NOMO-1 treated with DMSO at 0.1 percent for 48 hours (cell line): ENCODE results near the gene WWTR1.

Experiments
- DNase-seq: peaks from one replicate; lab custom pipeline; 2025; ENCODE audit not compliant: unreplicated experiment; lab: John Stamatoyannopoulos, UW

Gene WWTR1

DNA sequence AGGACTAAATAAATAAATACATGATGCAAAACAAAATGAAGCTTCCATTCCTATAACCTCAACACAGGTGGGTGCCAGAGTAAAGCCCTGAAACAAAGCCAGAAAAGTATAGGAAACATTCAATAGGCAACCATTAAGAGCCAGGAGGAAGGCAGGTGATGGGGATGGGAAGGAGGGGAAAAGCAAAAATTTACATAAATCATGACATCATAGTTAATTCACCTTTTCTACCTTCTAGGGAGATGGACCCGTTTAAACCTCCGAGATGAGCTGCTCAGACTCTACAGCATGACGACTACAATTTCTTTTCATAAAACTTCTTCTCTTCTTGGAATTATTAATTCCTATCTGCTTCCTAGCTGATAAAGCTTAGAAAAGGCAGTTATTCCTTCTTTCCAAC lies 155.4 kb downstream of the WWTR1 start:
- no peak for DNase-seq

DNA sequence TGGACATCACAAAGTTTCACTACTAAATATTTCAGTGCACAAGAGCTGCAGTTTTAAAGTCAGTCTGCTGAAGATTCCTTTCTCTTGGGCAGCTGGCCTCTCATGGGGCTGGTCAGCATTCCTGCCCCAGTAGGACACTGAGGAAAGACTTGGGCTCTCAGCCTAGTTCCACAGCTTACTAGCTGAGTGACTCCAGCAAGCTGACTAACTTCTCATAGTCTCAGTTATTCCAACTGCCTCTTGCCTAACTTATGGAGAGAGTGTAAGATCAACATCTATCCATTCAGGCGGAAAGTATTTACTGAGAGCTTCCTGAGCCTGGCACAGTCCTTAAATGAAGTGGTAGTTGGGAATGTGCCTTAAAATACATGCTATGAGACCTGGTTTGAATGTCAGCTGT lies 156.3 kb downstream of the WWTR1 start:
- DNase-seq = no peak

DNA sequence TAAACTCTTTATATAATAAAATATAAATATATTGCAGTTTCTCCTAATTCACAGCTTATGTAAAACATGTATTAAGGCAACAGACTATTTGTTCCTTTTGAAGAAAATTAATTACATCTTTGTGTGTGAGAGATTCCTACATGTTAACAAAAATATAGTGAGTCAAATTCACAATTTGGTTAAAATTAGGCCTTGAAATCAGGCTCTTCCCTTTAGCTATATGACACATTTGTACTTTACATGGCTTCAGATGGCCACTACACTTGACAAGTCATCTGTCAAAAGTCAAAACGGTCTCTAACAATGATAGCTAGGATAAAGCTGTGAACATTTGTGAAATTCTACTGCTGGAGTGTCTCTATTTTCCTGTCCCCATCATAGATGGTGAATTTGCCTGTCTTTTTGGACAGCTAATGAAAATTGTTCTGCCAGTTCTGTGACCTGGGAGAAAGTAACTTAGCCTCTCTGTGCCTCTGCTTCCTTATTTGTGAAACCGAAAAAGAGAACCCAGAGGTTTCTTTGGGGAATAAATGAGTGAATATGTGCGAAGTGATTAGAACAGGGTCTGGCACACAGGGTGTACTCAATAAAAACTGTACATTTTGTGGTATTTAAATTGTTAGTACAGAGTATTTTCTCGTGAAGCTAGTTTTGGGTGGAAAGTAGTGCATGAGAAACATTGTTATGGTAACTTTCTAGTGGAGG lies 159.7 kb downstream of the WWTR1 start:
- DNase-seq = peak; percentile 30

- no peak for DNase-seq
These were observed 160.9 kb downstream of the WWTR1 start for GRCh38 chr3:149496891-149497290.

- DNase-seq = no peak
These were observed 162.2 kb downstream of the WWTR1 start for GRCh38 chr3:149495581-149496125.

GRCh38 chr3:149494759-149495580 lies 162.9 kb downstream of the WWTR1 start:
- DNase-seq = no peak

- peak; percentile 47 for DNase-seq
These were observed 163.6 kb downstream of the WWTR1 start for GRCh38 chr3:149494022-149494758.

DNA sequence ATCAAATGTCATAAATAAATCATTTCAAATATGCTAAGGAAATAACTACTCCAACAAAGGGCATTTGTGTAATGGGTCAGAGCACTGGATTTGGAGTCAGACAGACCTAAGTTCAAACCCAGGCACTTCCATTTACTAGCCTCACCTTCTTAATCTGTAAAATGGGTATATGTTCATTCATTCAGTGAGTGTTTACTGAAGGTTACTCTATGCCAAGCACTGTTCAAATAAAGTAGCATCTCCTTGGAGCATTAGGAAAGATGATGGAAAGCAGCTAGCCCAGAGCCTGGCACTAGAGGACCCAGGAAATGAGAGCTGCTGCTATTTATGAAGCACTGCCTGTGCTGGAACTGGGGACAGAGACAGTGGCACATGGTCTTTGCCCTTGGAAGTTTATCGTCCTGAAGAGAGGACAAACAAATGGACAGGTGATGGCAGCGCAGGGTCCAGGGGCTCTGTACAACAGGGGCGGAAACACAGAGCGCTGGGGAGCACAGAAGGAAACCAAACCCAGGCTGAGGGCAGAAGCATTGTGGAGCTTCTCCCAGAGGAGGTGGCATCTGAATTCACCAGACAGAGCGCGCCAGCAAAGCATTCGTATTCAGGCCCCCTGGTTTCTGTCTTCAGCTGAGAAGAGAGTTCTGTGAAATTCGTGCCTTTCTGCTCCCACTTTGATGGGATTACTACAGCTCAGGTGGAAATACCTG lies 164.4 kb downstream of the WWTR1 start:
- no peak for DNase-seq

GRCh38 chr3:149490260-149490971 lies 167.4 kb downstream of the WWTR1 start:
- no peak for DNase-seq

GRCh38 chr3:149489060-149489690 lies 168.7 kb downstream of the WWTR1 start:
- DNase-seq = peak; percentile 27

DNA sequence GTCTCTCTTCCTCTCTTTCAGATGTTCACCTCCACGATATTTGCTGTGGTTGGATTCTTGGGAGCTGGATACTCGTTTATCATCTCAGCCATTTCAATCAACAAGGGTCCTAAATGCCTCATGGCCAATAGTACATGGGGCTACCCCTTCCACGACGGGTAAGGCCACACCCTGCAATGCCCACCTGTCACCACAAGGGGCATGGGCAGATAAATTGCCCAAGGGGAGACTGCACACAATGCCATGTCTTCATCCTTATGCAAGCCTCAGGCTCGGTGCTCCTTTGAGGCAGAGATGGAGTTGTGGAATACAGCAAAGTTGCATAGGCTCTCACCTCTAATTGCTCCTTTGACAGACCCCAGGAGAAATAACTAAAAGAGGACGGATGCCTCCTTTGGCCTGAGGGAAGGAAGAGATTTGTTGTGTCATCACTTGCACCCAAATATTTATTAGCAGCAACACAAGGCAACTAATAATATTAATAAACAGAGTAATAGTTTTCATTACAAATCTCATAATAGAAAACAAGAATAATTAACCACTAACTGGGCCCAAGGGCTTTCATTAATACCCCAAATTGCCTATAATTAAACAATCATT lies 170.1 kb downstream of the WWTR1 start:
- peak; percentile 40 for DNase-seq

DNA sequence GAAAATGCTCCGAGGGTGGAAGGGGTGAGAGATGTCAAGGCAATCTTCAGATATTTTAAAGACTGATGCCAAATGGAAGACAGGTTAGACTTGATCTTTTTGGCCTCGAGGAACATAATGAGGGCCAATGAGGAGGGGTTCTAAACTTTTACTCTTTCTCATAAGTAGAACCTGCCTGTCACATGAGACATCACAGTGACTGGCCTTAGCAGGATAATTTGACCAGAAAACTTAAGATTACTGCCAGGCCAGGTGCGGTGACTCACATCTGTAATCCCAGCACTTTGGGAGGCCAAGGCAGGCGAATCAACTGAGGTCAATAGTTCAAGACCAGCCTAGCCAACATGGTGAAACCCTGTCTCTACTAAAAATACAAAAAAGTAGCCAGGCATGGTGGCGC lies 171.1 kb downstream of the WWTR1 start:
- no peak for DNase-seq

- no peak for DNase-seq
These were observed 176.3 kb downstream of the WWTR1 start for GRCh38 chr3:149481491-149481890.

DNA sequence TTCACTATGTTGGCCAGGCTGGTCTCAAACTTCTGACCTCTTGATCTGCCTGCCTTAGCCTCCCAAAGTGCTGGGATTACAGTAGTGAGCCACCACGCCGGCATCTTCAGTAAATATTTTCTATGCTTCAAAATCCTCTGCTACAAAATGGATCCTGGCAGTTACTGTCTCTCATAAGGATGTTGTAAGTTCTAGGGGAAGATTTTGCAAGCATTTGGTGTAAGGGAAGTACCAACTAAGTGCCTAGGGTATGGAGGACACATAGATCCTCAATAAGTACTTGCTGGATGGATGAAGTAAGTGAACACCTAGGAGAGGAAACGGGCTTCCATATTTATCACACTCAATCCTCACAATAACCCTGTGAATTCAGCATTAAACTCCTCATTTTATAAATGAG lies 176.8 kb downstream of the WWTR1 start:
- DNase-seq = peak; percentile 57

DNA sequence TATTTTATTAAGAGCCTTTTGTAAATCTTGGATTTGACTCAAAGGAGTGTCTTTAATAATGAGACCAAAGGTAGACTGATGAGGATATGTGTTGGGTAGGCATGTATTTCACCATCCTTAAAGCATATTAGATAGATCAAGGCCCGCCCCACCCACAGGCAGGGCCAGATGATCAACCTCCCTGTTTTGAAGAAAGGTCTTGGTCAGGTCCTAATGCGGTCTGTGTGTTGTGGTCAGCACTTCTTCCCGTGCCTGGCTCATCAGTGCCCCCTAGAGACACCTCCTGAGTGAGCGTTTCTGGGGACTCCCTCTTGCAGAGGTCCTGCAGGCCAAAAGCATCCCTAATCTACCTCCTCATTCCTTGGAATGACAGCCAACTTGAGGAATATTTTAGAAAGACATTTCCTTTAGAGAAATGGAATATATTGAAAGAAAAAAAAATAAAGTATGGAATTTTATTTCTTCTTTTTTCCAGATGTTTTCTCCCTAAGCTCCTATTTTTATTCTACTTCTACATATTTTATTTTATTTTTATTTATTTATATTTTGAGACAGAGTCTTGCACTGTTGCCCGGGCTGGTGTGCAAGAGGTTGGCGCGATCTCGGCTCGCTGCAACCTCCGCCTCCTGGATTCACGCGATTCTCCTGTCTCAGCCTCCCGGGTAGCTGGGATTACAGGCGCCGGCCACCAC lies 177.4 kb downstream of the WWTR1 start:
- peak; percentile 91 for DNase-seq

DNA sequence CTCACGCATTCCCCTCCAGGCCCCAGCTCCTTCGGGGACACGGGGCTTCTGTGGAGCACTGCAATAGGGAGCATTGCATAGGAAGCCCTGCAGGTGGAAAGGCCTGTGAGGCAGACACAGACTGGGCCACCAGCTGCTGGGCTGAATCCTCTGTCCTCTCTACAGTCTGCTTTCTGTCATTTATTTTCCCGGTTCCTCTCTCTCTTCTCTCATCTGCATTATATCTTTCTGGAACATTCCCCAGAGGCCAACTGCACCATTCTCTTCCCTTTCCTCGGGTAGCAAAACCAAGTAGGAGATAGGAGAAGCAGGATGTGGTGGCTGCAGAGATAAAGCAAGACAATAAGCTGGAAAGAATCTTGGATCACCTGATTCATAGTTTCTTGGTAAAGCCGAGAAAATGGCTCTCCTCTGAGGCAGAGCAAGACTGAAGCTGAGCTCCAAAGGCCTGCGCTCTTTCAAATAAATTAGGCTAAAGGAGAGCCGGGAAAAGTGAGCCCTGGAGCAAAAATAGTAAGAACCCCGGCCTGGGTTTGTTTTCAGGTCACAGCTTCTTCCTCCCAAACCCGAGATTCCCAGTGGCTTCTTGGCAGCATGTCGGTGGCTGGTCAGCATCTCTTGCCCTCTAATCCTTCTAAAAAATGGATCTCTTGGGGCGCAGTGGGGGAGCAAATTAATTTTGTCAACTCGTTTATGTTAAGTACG lies 178.1 kb downstream of the WWTR1 start:
- DNase-seq = no peak

DNA sequence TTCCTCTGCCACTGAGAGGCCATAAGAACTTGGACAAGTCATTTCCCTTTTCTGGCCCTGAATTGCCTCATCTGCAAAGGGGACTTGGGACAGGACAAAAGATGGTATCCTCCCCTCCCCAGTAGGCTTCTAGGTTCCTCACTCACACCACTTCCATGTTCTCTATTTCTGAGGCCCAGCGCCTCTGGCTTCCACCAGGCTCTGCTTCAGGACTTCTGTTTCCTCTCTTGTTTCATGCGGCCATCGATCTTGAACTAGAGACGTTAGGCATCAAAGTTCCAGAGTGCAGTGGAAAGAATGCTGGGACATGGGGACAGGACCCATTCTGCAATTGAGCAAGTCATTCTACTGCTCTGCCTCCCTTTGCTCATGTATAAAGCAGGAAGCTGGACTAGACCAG lies 181.6 kb downstream of the WWTR1 start:
- DNase-seq = peak; percentile 18

DNA sequence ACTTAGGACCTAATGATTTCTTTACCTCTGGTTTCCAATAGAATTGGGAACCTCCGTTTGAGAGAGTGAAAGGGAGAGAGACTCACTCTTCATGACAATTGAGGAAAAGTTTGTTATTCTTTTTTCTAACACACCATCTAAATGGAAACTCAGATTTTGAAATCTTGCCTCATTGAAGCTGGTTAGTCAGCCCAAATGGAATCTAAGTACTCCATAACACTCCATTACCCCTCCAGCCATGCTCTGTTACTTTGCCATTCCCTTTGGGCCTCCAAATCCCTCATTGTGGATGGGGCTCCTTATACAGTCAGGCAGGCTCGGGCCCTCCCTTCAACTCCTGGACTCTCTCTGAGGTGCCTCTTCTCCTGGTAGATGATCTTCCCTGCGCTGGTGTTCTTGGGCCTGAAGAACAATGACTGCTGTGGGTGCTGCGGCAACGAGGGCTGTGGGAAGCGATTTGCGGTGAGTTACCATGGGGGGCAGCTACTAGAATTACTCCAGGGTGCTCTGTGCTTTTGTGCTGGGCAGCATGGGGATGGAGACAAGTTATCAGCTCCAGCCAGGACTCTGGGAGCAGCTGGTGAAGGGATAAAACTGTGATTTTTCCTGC lies 182.3 kb downstream of the WWTR1 start:
- DNase-seq = no peak
